Stimulated activated CD4-positive, alpha-beta T cell treated with anti-CD3 and anti-CD28 coated beads, TNF-alpha, amount 100 ng/mL, for 4 hours (primary cell): ENCODE data around the gene XCL1.
"Not testable (repeated sequence)": the region's sequence is repeated elsewhere in the genome, so short reads cannot be mapped to it uniquely, and the experiment has no call there.

Source experiments
- DNase-seq, 3 experiments: peaks; one replicate each; pipeline ENCODE4 v3.0.0-alpha.2; 2020; ENCODE audit warnings: low read depth in 3 of 3

XCL1 gene

DNA sequence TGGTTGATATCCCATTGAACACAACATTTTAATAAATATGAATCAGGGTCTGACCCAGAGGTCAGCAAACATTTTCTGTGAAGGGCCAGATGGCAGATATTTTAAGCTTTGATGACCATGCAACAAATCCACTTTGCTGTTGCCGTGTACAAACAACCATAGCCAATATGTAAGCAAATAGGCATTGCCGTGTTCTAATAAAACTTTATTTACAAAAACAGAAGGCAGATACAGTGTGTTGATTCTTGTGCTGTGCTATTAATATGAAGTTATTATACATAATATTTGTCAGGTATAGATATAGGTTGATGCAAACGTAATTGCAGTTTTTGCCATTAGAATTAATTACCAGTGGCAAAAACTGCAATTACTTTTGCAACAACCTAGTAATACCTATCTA, 8.8 kb upstream of the XCL1 start:
- DNase-seq, result no peak

DNA sequence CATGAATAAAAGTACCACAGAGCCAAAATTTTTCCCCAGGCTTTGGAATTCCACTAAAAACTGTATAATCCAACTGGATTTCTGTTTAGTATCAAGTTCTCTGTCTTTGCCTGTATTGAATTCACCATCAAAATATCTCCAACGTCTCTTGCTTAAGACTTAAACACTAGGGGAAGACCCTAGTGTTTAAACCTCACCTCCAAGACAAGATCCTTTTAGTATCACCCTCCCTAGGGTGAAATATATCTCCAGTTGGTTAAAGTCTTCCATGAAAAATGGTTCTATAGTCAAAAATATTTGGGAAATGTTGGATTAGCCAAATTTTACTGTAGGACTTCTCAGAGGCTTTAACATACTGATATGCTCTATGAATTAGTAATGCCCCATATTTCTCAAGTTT, 8.1 kb upstream of the XCL1 start:
- DNase-seq, result no peak

DNA sequence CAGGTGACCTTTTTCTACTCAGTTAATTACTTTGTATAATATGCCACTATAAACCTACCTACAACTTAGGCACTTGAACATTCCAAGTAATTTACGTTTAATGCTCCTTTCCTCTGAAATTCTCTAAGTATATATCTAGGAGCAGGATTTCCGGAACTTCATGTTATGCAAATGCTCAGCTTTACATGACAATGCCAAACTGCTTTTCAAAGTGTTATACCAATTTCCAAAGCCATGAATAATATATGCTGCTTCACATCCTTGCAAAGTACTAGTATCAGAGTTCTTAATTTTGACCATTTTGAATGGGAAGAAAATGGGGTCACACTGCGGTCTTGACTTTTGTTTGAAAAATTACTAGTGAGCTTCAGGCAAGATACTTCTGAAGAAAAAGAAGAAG, 5.8 kb upstream of the XCL1 start:
- no peak for DNase-seq

DNA sequence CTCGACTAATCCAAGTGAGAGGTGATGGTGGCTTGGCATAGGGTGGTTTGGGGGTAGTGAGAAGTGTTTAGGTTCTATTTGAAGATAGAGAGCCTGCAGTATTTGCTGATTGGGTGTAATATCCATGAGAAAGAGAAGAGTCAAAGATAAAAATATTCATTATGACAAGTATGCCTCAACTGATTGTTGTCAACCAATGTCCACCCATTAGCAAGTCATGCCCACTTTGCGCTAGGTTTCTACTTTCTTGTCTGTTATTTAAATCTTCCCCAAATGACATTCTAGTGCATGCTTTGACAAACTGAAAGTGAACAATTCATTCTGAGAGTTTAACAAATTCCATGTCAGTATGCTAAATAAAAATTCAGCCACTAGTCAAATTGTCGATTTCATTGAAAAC, 3.8 kb upstream of the XCL1 start:
- DNase-seq, result no peak

DNA sequence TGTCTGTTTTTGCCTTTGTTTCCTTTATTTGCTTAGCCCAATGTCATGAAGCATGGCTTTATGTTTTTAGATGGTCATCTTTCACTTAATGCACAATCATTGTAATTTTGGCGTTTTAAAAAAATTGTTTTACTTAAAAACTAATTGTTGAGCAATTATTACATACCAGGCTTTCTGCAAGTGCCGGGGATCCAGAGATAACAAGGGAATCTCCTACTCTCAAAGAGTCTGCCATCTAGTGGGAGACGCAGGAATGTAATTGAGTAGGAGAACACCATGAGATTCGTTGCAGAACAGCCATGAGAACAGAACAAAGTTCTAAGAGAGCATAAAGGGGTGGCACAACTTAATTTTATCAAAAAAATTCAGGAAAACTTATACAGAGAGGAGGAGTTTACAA, 2.2 kb upstream of the XCL1 start:
- not testable (repeated sequence) for DNase-seq

DNA sequence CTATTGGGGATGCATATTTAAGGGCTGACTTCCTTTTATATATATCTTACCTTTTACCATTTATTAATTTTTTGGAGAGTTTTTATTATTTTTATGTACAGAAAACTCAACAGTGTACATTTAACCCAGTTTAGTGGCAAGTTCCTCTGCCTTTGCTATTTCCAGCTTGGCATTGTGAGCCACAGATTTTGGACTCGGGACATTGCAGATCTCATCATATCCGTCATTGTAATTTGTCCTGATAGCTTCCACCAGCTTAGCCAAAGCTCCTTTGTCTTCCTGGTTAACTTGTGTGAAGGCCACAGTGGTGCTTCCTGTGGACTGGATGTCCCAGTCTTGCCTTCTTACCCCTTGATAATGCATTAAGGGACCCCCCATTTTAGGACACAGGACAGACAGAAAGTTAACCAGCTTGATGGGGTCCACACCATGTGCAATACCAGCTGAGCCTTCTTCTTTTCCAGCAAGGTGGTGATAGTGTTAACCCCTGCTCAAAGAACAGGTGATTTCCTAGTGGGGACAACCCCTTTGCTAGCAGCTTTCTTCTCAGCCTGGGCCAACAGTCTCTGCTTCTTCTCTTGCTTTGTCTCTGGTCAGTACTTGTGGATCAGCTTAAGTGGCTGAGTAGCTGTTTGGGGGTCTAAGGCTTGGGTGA, 2.3 kb downstream of the XCL1 start:
- DNase-seq, result not testable (repeated sequence)

DNA sequence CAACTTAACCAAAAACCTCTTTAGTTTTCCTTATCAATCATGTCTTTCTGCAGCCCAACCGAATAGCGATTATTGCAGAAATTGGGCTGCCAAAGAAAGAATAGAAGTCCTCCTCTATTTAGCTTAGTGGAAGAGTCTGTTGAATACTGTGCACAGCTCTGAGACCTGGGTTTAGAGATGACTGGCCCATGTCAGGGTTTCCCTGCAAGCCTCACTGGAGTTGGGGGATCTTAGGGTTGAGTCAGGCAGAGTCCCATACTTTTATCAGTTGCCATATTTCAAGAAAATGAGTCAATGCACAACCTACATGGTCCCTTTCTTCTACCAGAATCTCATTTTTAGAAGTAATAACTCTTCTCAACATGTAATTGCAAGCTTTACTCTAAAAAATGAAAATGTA, 3.9 kb downstream of the XCL1 start:
- DNase-seq, result not testable (repeated sequence)

DNA sequence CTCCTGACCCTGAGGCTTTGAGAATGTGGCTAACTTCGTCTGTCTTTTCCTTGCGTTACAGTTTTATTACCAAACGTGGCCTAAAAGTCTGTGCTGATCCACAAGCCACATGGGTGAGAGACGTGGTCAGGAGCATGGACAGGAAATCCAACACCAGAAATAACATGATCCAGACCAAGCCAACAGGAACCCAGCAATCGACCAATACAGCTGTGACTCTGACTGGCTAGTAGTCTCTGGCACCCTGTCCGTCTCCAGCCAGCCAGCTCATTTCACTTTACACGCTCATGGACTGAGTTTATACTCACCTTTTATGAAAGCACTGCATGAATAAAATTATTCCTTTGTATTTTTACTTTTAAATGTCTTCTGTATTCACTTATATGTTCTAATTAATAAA, 4.6 kb downstream of the XCL1 start:
- not testable (repeated sequence) for DNase-seq

DNA sequence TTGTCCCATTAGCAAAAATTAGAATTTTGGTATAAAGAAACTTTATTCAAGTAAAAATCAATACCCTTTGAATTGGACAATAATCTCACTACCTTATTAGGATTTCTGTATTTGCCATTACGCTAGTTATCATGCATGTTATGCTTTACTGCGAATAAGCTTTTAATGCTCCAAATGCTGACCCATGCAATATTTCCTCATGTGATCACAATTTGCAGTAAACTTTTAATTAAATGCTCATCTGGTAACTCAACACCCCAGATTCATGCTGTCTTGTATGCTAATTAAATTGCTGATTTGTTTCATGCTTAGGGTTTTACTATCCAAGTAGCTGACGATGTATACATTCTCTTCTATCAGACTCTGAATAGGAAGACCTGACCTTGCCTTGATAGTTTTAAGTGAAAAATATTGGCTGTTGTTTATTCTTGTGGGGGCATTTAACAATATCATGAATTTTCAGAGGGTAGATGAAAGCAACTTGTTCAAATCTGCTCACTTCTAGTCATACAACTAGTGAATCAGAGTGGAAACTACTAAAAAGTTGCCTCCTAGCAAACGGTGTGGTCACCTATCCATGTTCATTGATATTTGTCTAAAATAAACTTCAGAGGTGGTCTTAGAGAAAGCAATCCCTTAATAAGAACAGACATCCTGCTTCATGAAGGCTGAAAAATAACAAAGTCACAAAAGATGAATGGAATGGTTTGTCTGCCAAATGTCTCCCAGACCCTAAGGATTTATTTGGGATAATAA, 5.6 kb downstream of the XCL1 start:
- DNase-seq, result no peak

DNA sequence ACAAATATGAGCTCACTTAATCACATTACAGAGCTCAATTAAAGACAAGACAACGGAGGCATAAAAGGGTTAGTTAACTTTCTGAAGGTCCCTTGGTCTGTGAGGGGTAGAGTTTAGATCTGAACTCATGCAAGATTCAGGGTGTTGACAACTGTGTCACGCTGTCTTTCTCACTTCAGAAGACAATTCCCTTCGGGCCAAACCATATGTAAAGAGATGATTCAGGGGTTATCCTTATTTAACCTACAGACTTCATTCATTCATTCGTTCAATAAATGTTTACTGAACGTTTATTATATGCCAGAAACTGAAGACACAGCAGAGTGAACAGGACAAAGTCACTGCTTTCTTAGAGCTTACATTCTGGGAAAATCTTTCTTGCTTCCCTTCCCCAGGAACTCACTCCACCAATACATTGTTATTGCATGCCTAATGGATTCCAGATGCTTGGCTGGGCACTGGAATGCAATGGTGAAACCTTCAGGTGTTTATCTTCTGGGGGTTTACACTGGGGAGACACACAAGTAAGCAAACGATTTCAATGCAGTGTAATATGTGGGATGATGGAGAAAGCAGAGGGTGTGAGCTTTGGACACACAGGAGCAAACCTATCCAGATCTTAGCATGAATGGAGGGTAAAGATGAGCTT, 6.4 kb downstream of the XCL1 start:
- no peak for DNase-seq

DNA sequence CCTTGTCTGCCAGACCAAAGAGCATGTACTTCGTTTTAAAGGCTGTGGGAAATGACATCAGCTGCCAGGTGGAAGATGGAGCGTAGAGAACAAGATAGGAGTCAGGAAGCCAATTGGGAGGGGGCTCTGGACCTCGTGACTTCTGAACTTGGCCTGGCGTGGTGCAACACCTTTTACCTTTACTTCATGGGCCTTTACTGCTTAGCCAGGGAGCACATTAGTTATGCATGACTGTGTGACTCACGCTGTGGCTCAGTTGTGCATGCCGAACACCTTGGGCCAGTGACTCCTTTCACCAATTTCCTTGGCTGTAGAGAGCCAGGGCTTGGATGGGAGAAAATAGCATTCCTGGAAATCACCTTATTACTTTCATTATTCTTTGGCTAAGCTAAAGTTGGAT, 7.2 kb downstream of the XCL1 start:
- DNase-seq, result no peak

DNA sequence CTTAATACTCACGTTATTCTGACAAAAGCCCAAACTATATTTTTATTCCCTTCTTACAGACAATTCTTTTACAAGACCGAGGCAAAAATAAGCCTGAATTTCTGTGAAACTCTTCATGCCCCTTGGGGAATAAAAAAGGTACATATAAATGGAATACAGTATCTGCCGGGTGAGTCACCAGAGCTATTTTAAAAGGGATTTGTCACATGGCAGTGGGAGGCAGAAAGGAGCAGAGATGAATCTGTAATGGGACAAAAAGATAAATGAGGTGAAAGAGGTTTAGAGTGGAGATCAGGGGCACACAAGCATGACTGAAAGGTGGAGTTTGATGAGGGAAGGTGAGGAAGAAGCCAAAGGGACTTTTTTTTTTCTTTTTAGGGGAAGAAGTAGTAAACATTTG, 8.8 kb downstream of the XCL1 start:
- no peak for DNase-seq

DNA sequence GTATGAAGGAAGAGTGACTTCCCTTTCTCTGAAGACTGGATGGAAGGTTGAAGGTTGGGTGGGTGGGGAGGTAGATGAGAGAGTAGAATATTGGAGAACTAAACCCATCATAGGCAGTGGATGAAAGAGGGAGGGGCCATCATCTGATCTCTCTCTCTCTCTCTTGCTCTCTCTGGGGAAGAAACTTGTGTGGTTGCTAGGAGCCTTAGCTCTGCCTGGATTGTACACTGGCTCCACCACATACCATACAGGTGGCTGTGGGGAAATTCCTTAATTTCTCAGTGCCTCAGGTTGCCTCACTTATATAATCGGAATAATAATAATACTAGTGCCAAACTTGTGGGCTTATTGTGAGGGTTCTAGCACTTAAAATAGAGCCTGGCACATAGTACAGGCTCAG, 9.5 kb downstream of the XCL1 start:
- DNase-seq, result no peak

DNA sequence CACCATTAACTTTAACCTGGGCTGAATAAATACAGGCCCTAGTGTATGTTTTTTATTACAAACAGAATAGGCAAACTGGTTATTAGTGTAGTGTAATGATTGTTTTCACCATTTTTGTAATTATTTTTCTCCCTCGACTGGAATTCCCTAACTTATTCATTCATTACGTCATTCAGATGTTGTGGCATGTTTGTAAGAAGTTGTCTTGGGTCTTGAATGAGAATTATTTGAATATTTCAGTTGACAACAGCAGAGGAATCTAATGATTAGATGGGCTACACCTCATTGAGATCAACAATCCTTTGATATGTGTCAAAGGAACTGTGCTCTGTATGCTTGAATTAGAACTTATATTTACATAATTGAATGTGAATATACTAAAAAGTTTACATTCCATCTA, 12.8 kb downstream of the XCL1 start:
- DNase-seq, result no peak

DNA sequence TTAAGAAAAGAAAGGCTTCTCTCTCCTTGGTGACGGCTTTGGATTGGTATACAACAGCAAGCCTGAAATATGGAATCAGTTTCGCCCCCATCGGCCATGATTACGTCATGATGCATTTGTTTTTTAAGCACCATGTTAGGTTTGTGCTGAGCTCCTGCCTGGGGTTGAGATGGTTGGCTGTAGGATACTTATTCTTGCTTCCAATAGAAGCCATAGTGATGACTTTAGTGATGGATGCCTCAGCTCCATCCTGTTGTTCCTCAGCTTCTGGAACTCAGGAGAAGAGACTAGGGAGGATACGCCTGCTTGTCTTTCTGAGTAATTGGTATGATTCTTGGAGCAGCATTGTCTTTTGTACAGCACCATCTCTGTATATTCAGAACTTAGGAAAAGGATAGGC, 14.7 kb downstream of the XCL1 start:
- DNase-seq, result no peak

DNA sequence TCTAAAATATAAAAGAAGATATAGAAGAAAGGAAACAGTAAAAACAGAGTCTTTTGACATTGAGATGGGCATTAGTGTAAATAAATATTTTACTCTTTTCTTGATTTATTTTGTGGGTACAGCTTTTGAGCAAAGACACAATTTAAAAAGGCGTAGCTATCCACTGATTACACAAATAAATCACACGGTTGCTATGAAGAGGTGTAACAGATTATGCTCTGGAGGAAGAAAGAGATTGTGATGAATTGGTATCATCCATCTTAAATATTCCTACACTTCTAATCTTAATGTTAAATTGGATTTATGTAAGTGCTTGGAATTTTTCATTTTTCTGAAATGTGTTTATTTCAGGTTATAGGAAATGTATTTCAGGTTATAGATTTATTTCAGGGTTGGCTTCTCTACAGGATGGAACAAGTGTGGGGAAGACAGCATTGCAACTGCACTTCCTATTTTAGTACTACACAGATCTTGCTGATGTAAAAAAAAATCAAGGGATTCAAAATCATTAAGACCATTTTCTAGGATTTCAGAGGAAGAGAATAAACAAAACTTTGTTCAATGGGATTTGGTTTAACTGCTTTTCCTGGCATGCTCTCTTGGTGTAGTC, 15.3 kb downstream of the XCL1 start:
- no peak for DNase-seq

DNA sequence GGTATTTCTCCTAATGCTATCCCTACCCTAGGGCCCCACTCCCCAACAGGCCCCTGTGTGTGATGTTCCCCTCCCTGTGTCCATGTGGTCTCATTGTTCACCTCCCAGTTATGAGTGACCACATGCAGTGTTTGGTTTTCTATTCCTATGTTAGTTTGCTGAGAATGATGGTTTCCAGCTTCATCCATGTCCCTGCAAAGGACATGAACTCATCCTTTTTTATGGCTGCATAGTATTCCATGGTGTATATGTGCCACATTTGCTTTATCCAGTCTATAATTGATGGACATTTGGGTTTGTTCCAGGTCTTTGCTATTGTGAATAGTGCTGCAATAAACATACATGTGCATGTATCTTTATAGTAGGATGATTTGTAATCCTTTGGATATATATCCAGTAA, 19.0 kb downstream of the XCL1 start:
- DNase-seq, result not testable (repeated sequence)

DNA sequence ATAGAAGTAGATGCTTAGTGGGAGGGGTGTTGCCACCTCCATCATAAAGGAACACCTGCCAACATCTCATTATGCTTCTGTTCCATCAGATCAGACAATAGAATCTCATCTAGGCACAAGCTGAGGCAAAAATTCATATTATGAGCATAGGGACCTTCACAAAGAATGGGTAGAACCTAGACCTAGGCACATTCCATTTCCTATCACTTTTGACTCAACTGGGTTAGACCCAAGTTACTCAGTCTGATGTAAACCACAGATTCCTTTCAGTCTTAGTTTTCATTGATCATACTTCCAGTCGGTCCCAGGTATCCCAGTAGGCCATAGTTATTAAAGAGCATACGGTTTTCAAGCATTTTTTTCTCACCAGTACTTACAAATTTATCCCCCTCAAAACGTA, 21.7 kb downstream of the XCL1 start:
- no peak for DNase-seq

DNA sequence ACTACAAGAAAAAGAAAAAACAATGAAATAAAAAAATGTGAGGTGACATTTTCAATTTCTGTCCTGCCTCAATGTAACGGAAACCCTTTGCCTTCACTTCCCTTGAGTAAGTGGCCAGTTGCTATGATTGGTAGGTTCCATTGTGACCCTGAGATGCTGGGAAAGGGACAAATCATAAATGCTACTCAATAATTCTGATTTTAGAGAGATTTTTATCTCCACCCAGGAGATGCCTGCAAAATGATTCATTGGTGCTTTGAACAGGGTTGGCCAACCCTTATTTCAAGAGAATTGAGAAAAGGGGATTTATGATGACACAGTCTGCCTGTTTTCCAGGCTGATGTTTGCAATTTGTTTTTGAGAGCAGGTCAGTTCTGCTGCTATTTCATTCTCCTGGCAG, 22.5 kb downstream of the XCL1 start:
- no peak for DNase-seq

DNA sequence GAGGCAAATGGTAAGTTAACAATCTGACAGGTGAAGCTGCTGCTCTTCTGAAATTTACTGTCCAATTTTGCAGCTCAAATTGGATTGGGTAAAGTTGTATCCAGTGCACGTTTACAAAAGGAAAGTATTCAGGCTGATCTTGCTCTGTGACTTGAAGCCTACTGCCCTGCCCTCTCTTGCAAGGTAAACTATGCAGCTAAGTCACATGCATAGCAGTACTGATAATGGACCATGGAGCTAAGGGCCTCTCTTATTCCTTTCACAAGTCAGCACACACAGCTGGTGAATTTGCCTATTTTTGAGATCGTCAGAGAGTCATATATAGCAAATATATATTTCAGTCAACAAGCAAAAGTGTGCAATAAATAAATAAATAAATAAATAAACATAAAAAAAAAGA, 23.2 kb downstream of the XCL1 start:
- DNase-seq, result no peak

DNA sequence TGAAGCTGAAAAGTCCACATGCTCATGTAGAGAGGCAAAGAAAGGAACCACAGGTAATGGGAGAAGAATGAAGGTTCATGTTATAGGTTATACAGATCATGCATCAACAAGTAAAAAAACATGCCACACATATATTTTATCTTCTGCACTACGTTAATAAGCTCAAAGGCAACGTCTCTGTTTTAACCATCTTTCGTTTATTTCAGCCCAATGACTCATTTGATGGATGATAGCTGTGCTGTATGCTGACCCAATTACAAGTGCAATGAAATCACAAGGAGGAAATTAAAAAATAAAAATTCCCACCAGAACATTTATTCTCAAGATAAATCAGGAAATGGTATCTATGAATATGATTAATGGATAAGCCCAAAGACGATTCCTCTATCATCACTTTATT, 24.6 kb downstream of the XCL1 start:
- DNase-seq, result no peak

DNA sequence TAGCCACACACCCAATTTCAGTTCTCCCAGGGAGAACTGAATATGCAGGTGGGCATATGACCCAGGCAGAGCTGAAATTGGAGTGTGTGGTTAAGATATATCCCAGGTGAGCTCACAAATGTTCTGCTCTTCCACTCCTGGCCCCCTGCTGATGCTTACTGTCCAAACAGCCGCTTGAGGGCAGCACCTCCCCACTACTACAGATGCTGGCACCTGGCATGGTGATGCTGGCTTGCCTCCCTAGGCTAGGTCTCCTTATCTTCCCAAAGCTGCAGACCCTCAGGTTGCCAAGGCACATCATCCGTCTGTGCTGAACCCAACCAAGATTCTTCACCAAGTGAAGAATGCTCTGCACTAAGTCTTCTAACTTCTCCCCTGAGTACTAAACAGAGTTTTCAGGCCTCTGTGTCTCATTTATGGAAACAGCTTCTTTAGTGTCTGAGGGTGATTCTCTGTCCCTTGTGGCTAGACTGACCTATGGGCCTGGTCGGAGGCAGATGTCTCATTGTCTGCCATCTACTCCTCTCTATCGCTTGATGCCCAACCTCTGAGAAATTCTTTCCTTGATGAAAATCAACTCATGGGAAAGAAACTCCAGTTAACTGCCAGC, 27.2 kb downstream of the XCL1 start:
- DNase-seq, result peak; percentile 39 to 48 (median 46)
